GM18907 (cell line): ENCODE data around the gene MELK.
"Not testable (repeated sequence)": the region's sequence is repeated elsewhere in the genome, so short reads cannot be mapped to it uniquely, and the experiment has no call there.

Source experiments
- ATAC-seq: cut with Tn5 transposase; IDR thresholded peaks from one replicate; pipeline ENCODE4 v1.9.1; 2021; ENCODE audit warnings: mild to moderate bottlenecking, moderate library complexity; ENCODE audit not compliant: unreplicated experiment

MELK gene

DNA sequence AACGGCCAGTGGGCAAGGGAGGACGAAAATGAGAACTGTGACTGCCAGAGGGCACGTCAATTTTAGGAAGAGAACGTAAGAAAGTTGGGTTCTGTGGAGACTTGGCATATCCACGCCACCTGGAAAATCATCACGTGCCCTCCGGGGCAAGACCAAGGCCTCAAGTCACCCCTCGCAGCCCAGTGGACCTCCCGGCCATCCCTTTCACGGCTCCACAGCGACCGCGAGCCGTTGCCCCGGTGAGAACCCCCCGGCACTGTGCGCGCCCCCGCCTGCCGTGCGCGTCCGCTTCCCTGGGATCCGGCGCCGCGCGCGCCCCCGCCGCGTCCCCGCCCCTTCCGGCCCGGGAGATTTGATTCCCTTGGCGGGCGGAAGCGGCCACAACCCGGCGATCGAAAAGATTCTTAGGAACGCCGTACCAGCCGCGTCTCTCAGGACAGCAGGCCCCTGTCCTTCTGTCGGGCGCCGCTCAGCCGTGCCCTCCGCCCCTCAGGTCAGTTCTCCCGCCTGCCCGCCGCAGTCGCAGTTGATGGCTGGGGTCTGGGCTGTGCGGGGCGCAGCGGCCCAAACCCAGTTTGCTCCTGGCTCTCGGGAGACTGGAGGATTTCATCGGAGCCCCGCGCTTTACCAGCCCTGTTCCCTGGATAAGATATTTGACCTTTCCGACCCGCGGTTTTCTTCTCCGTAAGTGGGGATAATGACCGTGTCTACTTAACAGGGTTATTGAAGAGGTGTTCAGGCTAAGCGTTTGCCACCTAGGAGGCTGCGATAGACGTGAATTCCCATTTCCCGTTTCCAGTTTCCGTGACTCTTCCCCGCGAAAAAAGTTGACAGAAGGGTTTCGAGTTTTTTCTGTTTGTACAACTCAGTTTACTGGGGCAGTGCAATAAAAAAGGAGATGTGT, at the start of gene MELK:
MELK (plus strand) TSS at position 381 of the 904 bp plus-strand sequence. CDS start 8,787 bp downstream, outside the sequence.
- ATAC-seq = peak; percentile 78

DNA sequence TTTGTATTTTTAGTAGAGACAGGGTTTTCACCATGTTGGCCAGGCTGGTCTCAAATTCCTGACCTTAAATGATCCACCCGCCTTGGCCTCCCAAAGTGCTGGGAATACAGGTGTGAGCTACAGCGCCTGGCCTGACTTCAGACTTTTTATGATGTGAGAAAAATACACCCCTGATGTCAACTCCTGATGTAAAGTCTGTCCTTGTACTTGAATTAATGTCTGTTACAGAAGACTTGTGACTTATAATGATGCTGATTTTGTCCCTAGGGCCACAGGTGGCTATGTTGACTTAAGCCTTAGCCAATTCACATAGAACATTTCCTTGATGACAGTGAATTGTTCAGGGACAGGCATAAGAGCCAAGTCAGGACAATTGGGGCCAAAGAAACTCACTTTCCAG, 42.5 kb upstream of the MELK start:
- ATAC-seq = no peak

DNA sequence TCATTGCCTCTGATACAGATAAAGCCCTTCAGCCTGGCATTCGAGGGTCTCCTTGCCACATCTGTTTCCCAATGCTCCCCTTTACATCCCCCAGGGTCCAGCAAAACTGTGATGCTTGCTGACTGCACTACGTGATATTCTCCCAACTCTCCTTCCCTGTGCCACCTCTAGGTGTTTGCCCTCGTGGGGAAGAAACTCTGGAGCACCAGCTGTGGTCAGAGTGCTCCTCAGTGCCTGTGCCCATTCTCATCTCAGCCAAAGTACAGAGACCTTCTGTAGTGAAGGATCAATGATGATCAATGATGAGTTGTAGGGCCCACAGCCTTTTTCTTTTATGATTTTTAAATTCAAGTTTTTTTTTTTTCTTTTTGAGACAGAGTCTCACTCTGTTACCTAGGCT, 40.3 kb upstream of the MELK start:
- no peak for ATAC-seq

DNA sequence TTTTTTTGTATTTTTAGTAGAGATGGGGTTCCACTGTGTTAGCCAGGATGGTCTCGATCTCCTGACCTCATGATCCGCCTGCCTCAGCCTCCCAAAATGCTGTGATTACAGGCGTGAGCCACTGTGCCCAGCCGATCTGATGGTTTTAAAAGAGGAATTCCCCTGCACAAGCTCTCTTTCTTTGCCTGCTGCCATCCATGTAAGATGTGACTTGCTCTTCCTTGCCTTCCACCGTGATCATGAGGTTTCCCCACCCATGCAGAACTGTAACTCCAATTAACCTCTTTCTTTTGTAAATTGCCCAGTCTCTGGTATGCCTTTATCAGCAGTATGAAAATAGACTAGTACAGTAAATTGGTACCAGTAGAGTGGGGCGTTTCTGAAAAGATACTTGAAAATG, 39.0 kb upstream of the MELK start:
- ATAC-seq = not testable (repeated sequence)

DNA sequence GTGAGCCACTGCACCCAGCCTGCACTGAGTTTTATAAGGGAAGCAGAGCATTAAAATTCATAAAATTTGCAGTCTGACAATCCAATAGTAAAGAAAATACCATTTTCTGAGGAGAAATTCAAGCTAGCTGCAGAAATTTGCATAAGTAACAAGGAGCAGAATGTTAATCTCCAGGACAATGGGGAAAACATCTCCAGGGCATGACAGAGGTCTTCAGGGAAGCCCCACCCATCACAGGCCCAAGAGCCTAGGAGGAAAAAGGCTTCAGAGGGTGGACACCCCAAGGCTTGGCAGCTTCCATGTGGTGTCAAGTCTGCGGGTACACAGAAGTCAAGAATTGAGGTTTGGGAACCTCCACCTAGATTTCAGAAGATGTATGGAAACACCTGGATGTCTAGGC, 37.6 kb upstream of the MELK start:
- ATAC-seq = no peak

DNA sequence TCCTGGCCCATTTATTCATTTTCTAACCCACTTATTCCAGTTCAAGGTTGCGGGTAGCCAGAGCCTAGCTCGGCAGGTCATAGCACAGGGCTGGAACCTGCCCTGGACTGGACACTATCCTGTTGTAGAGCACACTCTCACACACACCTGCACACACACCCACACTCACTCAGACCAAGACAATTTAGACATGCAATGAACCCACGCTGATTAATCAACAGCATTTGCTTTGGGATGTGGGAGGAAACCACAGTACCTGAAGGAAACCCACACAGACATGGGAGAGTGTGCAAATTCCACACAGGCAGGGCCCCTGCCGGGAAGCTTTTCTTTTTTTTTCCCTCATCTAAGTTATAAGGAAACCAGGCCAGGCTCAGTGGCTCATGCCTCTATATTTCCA, 34.8 kb upstream of the MELK start:
- no peak for ATAC-seq

DNA sequence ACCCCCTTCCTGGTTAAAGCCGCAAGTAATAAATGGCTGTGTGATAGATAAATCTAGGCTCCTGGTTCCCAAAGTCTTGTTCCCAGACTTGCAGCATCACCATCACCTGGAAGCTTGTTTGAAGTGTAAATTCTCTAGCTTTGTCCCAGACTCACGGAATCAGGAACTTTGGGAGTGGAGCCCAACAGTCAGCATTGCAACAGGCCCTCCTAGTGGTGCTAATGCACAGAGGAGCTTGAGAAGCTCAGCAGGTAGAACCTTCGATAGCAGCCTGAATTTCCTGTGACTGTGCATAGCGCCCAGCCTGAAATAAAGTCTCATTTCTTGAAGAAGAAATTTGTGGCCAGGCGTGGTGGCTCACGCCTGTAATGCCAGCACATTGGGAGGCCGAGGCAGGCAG, 30.3 kb upstream of the MELK start:
- no peak for ATAC-seq

DNA sequence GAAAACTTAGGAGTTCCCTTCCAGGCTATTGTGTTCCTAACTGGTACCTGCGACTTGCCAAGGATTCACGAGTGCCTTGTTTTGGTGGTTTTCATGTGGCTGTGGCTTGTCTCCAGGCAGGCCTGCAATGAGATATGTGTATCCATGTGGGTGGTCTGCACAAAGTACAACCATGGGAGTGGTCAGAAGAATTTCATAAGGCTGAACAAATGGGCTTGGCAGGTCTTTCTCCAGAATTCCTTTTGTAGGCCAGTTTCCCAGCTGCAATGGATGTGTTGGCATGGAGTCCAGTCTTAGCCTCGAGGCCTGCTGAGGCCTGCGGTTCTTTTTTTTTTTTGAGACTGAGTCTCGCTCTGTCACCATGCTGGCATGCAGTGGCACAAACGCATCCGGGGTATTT, 28.8 kb upstream of the MELK start:
- ATAC-seq = no peak

DNA sequence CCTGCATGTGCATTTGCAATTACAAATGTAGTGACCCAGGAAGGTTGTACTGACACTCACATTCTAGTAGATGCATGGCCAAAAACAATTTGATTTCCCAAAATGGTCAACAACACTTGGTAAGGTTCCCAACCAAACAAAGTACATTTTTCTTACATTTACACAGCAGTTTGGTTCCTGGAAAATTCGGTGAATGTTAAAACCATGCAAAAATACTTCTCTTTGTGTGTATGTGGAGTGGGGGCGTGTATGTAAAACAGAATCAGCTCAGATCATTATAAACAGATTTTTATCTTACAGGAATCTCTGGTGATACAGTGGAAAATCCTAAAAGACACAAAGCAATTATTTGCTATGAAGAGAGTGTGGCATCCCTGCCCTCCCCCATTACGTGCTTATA, 25.1 kb upstream of the MELK start:
- no peak for ATAC-seq

DNA sequence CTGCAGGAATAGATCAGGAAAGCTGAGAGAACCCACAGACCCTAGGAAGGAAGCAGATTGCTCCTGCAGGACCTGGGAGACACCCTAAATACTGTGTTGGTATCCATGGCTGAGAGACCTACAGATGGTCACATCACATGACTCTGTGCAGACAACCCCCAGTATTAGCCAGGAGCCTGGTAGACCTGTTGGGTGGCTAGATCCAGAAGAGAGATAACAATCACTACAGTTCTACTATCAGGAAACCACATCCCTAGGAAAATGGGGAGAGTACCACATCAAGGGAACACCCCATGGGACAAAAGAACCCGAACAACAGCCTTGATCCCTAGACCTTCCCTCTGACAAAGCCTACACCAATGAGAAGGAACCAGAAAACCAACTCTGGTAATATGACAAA, 24.2 kb upstream of the MELK start:
- ATAC-seq = no peak

DNA sequence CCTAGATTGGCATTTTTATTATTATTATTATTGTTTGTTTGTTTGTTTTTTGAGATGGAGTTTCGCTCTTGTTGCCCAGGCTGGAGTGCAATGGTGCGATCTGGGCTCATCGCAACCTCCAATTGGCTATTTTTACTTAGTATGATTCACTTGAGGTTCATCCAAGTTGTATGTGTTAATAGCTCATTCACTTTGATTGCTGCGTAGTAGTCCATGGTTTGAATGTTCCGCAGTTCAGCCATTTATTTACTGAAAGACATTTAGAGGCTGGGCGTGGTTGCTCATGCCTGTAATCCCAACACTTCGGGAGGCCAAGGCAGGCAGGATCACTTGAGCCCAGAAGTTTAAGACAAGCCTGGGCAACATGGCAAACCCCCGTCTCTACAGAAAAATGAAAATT, 22.6 kb upstream of the MELK start:
- ATAC-seq = no peak

DNA sequence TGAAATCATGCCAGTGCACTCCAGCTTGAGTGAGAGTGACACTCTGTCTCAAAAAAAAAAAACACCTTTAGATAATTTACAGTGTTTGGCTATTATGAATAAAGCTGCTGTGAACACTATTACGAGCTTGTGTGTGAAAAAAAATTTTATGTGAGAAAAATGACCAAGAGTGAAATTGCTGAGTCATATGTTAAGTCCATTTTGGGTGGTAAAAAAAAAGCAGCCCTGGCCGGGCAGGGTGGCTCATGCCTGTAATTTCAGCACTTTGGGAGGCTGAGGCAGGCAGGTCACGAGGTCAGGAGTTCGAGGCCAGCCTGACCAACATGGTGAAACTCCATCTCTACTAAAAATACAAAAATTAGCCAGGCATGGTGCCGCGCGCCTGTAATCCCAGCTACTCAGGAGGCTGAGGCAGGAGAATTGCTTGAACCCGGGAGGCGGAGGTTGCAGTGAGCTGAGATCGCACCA, 22.0 kb upstream of the MELK start:
- peak; percentile 67 for ATAC-seq

DNA sequence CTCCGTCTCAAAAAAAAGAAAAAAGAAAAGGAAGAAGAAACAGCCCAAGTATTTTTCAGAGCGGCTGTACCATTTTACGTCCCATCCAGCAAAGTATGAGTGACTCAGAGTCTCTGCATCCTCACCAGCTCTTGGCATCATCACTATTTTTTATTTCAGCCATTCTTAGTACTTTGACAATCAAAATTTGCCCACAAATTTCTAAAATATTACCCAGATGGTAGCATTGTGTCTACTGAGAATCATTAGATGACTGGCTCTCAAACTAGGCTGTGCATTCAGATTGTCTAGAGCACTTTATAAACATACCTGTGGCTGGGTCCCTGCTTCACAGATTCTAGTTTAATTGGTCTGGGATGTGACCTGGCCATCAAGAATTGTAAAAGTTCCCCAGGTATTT, 21.6 kb upstream of the MELK start:
- ATAC-seq = no peak

DNA sequence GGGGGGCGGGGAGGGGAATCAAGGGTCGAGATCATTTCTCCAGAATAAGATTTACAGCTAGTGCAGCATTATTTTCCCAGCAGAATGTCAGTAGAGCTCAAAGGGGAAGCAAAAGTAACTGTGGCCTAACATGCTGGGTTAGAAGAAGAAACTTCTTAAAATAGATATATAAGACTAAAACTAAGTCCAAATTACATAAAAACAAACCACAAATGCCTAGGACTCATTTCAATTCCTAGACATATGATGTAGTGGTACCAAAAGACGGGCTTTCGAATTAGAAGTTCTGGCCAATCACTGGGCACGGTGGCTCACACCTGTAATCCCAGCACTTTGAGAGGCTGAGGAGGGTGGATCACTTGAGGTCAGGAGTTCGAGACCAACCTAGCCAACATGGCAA, 20.8 kb upstream of the MELK start:
- no peak for ATAC-seq

DNA sequence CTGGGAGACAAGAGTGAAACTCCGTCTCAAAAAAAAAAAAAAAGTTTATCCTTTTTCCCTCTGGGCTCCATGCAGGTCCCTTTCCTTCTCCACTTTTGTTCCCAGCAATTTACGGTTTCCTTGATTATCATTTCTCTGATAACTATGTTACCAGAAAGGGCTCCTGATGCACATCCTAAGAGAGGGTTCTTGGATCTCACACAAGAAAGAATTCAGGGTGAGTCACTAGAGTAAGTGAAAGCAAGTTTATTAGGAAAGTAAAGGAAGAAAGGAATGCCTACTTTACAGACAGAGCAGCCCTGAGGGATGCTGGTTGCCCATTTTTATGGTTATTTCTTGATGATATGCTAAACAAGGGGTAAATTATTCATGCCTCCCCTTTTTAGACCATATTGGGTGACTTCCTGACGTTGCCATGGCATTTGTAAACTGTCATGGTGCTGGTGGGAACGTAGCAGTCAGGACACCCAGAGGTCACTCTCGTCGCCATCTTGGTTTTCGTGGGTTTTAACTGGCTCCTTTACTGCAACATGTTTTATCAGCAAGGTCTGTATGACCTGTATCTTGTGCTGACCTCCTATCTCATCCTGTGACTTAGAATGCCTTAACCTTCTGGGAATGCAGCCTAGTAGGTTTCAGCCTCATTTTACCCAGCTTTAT, 13.5 kb upstream of the MELK start:
- ATAC-seq = no peak

DNA sequence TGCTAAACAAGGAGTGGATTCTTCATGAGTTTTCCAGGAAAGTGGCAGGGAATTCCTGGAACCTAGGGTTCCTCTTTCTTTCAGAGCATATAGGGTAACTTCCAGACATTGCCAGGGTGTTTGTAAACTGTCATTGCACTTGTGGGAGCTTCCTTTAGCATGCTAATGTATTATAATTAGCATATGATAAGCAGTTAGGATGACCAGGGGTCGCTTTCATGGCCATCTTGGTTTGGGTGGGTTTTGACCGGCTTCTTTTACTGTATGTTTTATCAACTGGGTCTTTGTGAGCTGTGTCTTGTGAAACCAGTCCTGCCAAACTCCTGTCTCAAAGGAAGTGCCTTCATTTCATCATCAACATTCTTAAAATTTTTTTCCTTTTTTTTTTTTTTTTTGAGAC, 11.9 kb upstream of the MELK start:
- ATAC-seq = no peak

DNA sequence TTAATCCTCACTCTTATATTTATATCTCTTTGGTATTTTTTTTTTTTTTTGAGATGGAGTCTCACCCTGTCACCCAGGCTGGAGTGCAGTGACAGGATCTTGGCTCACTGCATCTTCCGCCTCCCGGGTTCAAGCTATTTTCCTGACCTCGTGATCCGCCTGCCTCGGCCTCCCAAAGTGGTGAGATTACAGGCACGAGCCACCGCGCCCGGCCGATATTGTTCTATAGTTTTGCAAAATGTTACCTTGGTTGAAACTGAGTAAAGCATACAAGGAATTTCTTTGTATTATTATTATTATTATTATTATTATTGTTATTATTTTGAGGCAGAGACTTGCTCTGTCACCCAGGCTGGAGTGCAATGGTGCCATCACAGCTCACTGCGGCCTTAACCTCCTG, 9.9 kb upstream of the MELK start:
- ATAC-seq = not testable (repeated sequence)

DNA sequence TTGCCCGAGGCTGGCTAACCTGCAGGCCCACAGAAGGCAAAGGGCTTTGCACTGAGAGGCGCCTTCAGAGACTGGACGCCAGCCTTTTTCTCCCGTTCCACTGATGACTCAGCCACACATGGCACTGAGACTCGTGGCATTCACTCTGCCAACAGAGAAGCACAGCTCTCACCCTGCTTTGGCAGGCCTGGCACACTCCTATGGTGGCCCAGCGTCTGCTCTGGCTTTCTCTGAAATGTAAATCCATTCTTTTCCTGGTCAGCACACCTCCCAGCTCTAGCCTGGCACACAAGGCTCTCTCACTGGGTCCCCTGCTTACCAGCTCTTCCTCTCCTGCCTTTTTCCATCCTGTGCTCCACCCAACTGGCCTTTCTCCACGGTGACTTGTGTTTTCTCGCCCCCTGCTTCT, 5.9 kb upstream of the MELK start:
- no peak for ATAC-seq

DNA sequence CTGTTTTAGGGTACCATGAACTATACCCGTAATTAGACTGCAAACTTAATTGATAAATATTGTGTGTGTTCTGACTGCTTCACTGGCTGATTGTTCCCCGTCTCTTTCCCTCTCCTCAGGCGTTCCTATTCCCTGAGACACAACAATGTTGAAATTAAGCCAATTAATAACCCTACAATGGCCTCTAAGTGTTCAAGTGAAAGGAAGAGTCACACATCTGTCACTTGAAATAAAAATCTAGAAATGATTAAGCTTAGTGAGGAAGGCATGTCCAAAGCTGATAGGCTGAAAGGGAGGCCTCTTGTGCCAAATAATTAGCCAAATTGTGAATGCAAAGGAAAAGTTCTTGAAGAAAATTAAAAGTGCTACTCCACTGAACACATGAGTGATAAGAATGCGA, 4.0 kb upstream of the MELK start:
- ATAC-seq = not testable (repeated sequence)

DNA sequence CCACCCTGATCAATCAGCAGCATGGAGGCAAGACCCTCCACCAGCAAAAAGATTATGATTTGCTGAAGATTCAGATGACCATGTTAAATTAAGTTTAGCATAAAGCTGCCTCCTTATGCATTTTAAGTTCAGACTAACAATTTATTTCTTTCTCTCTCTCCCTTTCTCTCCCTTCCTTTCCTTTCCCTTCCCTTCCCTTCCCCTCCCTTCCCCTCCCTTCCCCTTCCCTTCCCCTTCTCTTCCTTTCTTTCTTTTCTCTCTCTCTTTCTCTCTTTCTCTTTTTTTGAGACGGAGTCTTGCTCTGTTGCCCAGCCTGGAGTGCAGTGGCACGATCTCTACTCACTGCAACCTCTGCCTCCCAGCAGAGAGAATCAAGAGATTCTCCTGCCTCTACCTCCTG, 1.4 kb upstream of the MELK start:
- no peak for ATAC-seq

DNA sequence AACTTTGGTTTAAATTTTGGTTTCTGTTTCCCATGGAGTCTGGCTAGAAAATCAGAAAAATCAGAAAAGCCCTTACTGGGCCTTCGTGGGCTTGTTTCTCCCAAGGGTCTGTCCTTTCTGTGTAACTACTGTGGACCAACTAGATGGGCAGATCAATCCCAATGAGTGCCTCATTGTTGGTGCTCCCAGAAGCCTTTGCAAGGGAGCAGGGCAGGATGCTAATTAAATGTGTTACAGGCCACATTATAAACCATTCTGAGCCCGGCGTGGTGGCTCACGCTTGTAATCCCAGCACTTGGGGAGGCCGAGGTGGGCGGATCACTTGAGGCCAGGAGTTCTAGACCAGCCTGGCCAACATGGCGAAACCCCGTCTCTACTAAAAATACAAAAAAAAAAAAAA, 1.4 kb downstream of the MELK start:
- ATAC-seq = not testable (repeated sequence)

DNA sequence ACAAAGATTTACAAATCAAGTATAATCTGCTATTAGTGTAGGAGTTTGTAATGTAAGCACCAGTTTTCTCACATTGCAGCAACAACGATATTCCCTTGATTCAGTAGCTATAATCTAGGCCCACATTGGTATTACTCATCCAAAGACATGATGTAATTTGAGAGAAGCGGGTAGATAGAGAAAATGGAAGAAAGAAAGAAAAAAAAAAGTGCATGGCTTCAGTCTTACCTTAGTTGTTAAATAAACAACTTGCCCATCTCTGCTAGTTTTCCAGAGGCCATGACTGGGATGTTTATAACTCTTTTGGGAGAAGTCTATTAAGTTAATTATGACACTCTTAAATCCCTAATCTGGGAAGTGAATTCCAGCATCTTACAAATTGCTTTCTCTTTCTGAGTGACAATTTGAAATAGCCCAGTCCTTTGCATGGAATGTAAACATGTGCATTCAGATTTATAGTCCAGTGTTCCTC, 2.8 kb downstream of the MELK start:
- ATAC-seq = no peak
